Neuron (in vitro differentiated cells): ENCODE results near the gene MRTO4.
"Not testable (repeated sequence)": the region's sequence is repeated elsewhere in the genome, so short reads cannot be mapped to it uniquely, and the experiment has no call there.

Experiments used
- H2AFZ ChIP-seq: one replicate; pipeline ENCODE4 v1.6.1; 2013; ENCODE audit warnings: low read depth, mild to moderate bottlenecking, inconsistent platforms, low read length, moderate library complexity
- H3K27me3 ChIP-seq: one replicate; pipeline ENCODE4 v1.6.1; 2013; ENCODE audit warnings: low read length; ENCODE audit not compliant: insufficient read depth
- H3K36me3 ChIP-seq: one replicate; pipeline ENCODE4 v1.6.1; 2013; ENCODE audit warnings: low read length; ENCODE audit not compliant: insufficient read depth
- H3K4me1 ChIP-seq: one replicate; pipeline ENCODE4 v1.6.1; 2013; ENCODE audit warnings: low read length; ENCODE audit not compliant: insufficient read depth
- H3K4me3 ChIP-seq: 2 replicates; pipeline ENCODE4 v1.5.1; 2013; ENCODE audit warnings: mild to moderate bottlenecking, low read length, moderate library complexity
- H3K9me3 ChIP-seq: one replicate; pipeline ENCODE4 v1.6.1; 2013; ENCODE audit warnings: low read length

MRTO4 gene

GRCh38 chr1:19212167-19212566 is 39.4 kb upstream of the MRTO4 start:
- Histone ChIP-seq H3K4me1 (peaks cover 25% of the 10 kb centered on the region), H3K36me3 (peaks cover 27% of the 10 kb centered on the region), H3K4me3 (no peak overlapping the region), H3K27me3 (no peaks in the 10 kb centered on the region), H3K9me3 (no peaks in the 10 kb centered on the region), H2AFZ (no peak overlapping the region)

GRCh38 chr1:19213580-19213979 is 38.0 kb upstream of the MRTO4 start:
- Histone ChIP-seq H3K36me3 (peaks cover 37% of the 10 kb centered on the region), H3K27me3 (no peaks in the 10 kb centered on the region), H2AFZ (no peak overlapping the region), H3K4me3 (no peak overlapping the region), H3K9me3 (no peaks in the 10 kb centered on the region), H3K4me1 (peaks cover 25% of the 10 kb centered on the region)

- not testable (repeated sequence) for H3K27me3 ChIP-seq, H3K4me1 ChIP-seq, H2AFZ ChIP-seq, H3K4me3 ChIP-seq, H3K9me3 ChIP-seq
- peaks cover 67% of the 10 kb centered on the region for H3K36me3 ChIP-seq
Measured at GRCh38 chr1:19216585-19216984, 35.0 kb upstream of the MRTO4 start.

GRCh38 chr1:19219451-19219850 is 32.2 kb upstream of the MRTO4 start:
- Histone ChIP-seq H3K27me3 (no peaks in the 10 kb centered on the region), H3K4me1 (no peaks in the 10 kb centered on the region), H3K36me3 (peaks cover 83% of the 10 kb centered on the region), H2AFZ (no peak overlapping the region), H3K4me3 (no peak overlapping the region), H3K9me3 (no peaks in the 10 kb centered on the region)

- no peaks in the 10 kb centered on the region for H3K4me1 ChIP-seq
- H2AFZ ChIP-seq: no peak overlapping the region
- H3K4me3 ChIP-seq: no peak overlapping the region
- H3K36me3 ChIP-seq: peaks cover 84% of the 10 kb centered on the region
- no peaks in the 10 kb centered on the region for H3K27me3 ChIP-seq
- no peaks in the 10 kb centered on the region for H3K9me3 ChIP-seq
Measured at GRCh38 chr1:19220080-19220846, 31.3 kb upstream of the MRTO4 start.

GRCh38 chr1:19220991-19221390 is 30.6 kb upstream of the MRTO4 start:
- no peaks in the 10 kb centered on the region for H3K4me1 ChIP-seq
- H3K4me3 ChIP-seq: no peak overlapping the region
- no peak overlapping the region for H2AFZ ChIP-seq
- no peaks in the 10 kb centered on the region for H3K27me3 ChIP-seq
- no peaks in the 10 kb centered on the region for H3K9me3 ChIP-seq
- H3K36me3 ChIP-seq: peaks cover 86% of the 10 kb centered on the region

GRCh38 chr1:19222573-19222972 is 29.0 kb upstream of the MRTO4 start:
- Histone ChIP-seq H3K9me3 (no peaks in the 10 kb centered on the region), H3K36me3 (peaks cover 88% of the 10 kb centered on the region), H2AFZ (no peak overlapping the region), H3K27me3 (no peaks in the 10 kb centered on the region), H3K4me1 (no peaks in the 10 kb centered on the region), H3K4me3 (no peak overlapping the region)

GRCh38 chr1:19222979-19223824 is 28.4 kb upstream of the MRTO4 start:
- Histone ChIP-seq H3K27me3 (no peaks in the 10 kb centered on the region), H3K9me3 (no peaks in the 10 kb centered on the region), H3K4me1 (no peaks in the 10 kb centered on the region), H3K36me3 (peaks cover 85% of the 10 kb centered on the region), H3K4me3 (no peak overlapping the region), H2AFZ (no peak overlapping the region)

- Histone ChIP-seq H3K9me3 (no peaks in the 10 kb centered on the region), H2AFZ (no peak overlapping the region), H3K36me3 (peaks cover 77% of the 10 kb centered on the region), H3K4me3 (no peak overlapping the region), H3K27me3 (no peaks in the 10 kb centered on the region), H3K4me1 (no peaks in the 10 kb centered on the region)
Measured at GRCh38 chr1:19229229-19229628, 22.4 kb upstream of the MRTO4 start.

GRCh38 chr1:19229828-19230325 is 21.7 kb upstream of the MRTO4 start:
- no peak overlapping the region for H2AFZ ChIP-seq
- H3K36me3 ChIP-seq: peaks cover 76% of the 10 kb centered on the region
- no peaks in the 10 kb centered on the region for H3K27me3 ChIP-seq
- no peaks in the 10 kb centered on the region for H3K9me3 ChIP-seq
- no peaks in the 10 kb centered on the region for H3K4me1 ChIP-seq
- H3K4me3 ChIP-seq: no peak overlapping the region

- not testable (repeated sequence) for H3K27me3 ChIP-seq, H3K4me3 ChIP-seq, H3K9me3 ChIP-seq, H2AFZ ChIP-seq, H3K4me1 ChIP-seq
- H3K36me3 ChIP-seq: peaks cover 69% of the 10 kb centered on the region
Measured at GRCh38 chr1:19231736-19232523, 19.7 kb upstream of the MRTO4 start.

- H3K4me3 ChIP-seq: no peak overlapping the region
- no peak overlapping the region for H2AFZ ChIP-seq
- H3K36me3 ChIP-seq: peaks cover 70% of the 10 kb centered on the region
- H3K4me1 ChIP-seq: no peaks in the 10 kb centered on the region
- no peaks in the 10 kb centered on the region for H3K27me3 ChIP-seq
- H3K9me3 ChIP-seq: no peaks in the 10 kb centered on the region
Measured at GRCh38 chr1:19232524-19232846, 19.1 kb upstream of the MRTO4 start.

GRCh38 chr1:19234224-19234623 is 17.4 kb upstream of the MRTO4 start:
- Histone ChIP-seq H3K4me1 (no peaks in the 10 kb centered on the region), H3K36me3 (peaks cover 82% of the 10 kb centered on the region), H3K4me3 (no peak overlapping the region), H3K9me3 (no peaks in the 10 kb centered on the region), H3K27me3 (no peaks in the 10 kb centered on the region), H2AFZ (no peak overlapping the region)
